Measurements from ENCODE around the gene DEDD. TPM values are rescaled to one million over a fixed set of nuclear protein-coding genes. Genes with fewer than 3 reads are reported as not detected.

Gene DEDD
- total and polyA plus RNA-seq, 2 donors (not counting 1 experiment from before 2014, with no cell fraction given) = 21.6 to 40.3 TPM

DNA sequence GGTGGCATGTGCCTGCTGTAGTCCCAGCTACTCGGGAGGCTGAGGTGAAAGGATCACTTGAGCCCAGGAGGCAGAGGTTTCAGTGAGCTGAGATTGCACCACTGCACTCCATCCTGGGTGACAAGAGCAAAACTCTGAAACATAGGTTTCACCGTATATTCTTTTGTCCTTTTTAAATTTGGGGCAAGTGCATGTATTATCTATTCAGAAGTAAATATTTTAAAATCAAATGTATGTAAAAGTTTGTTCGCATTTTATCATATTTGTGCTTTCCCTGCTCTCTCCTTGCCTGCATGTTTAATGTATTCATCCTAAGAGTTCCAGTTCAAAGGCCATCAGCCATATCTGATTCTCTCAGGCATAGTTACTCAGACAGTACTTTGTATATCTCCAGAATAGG, 13.4 kb upstream of the DEDD start:
- H3K9me3 ChIP-seq (ENCODE audit: control insufficient read depth, insufficient read depth, low read depth, low read length) = no peaks in the 10 kb centered on the region
- no peaks in the 10 kb centered on the region for H3K27me3 ChIP-seq (ENCODE audit: control insufficient read depth, insufficient read depth, low read length)
- no peak overlapping the region for H3K27ac ChIP-seq (ENCODE audit: insufficient read depth, low read length)
- TF ChIP-seq, protein P1, sequence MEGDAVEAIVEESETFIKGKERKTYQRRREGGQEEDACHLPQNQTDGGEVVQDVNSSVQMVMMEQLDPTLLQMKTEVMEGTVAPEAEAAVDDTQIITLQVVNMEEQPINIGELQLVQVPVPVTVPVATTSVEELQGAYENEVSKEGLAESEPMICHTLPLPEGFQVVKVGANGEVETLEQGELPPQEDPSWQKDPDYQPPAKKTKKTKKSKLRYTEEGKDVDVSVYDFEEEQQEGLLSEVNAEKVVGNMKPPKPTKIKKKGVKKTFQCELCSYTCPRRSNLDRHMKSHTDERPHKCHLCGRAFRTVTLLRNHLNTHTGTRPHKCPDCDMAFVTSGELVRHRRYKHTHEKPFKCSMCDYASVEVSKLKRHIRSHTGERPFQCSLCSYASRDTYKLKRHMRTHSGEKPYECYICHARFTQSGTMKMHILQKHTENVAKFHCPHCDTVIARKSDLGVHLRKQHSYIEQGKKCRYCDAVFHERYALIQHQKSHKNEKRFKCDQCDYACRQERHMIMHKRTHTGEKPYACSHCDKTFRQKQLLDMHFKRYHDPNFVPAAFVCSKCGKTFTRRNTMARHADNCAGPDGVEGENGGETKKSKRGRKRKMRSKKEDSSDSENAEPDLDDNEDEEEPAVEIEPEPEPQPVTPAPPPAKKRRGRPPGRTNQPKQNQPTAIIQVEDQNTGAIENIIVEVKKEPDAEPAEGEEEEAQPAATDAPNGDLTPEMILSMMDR (conservative IDR thresholded peaks at IDR 0.05 in 1 of 2, IDR thresholded peaks at IDR 0.05 in 1 of 2; ENCODE audit: low read depth in 1 of 2, low read length in 2 of 2) = no peak
- no peak for TF ChIP-seq EZH2 (IDR thresholded peaks at IDR 0.05; ENCODE audit: low read length, missing control alignments)
- H3K79me2 ChIP-seq (ENCODE audit: control insufficient read depth, insufficient read depth, low read length) = no peaks in the 10 kb centered on the region
- no peak overlapping the region for H2AFZ ChIP-seq (ENCODE audit: low read length)
- H3K36me3 ChIP-seq (ENCODE audit: control insufficient read depth, insufficient read depth, low read length) = no peaks in the 10 kb centered on the region
- no peaks in the 10 kb centered on the region for H3K4me1 ChIP-seq (ENCODE audit: control insufficient read depth, extremely low read depth, insufficient read depth, low read length)
- no peak for DNase-seq (ENCODE audit: low read depth in 2 of 2)
- H3K4me3 ChIP-seq (replicated peaks in 1 of 4; ENCODE audit: control extremely low read depth in 1 of 4, insufficient read depth in 1 of 4, low read depth in 3 of 4, low read length in 4 of 4) = no peak overlapping the region
- H3K9ac ChIP-seq (ENCODE audit: insufficient read depth, low read length) = no peak overlapping the region
- no peak overlapping the region for H3K4me2 ChIP-seq (ENCODE audit: extremely low read depth, insufficient read depth, low read length)
- H4K20me1 ChIP-seq (ENCODE audit: control insufficient read depth, extremely low read depth, insufficient read depth, low read length) = no peaks in the 10 kb centered on the region

DNA sequence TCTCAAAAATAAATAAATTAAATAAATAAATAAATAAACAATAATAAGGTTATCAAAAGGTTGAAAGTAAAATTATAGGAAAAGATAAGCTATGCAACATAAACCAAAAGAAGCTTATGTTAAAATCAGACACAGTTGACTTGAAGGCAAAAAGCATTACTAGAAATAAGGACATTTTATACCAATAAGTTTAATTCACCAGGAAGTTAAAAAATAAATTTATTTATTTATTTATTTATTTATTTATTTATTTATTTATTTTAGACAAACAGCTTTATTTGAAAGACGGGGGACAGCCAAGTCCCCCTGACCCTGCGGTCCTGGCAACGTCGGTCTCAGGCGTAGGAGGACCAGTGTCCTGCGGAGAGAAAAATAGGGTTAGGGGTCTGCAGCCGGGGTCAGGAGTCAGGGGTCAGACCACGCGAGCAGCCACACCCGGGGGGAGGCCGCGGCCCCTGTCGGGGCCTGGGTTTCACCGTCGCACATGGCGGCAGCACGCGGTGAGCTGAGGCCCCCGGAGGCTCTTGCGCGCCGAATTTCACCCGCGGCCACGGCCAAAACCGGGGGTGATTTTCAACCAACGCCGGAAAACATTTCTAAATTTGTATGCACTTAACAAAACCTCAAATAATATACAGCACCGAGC, 8.4 kb upstream of the DEDD start:
- TF ChIP-seq, protein P1 (conservative IDR thresholded peaks at IDR 0.05 in 1 of 2, IDR thresholded peaks at IDR 0.05 in 1 of 2; ENCODE audit: low read depth in 1 of 2, low read length in 2 of 2) = no peak
- no peak for TF ChIP-seq EZH2 (IDR thresholded peaks at IDR 0.05; ENCODE audit: low read length, missing control alignments)
- Histone ChIP-seq H4K20me1 (ENCODE audit: control insufficient read depth, extremely low read depth, insufficient read depth, low read length) (no peaks in the 10 kb centered on the region), H2AFZ (ENCODE audit: low read length) (no peak overlapping the region), H3K4me1 (ENCODE audit: control insufficient read depth, extremely low read depth, insufficient read depth, low read length) (no peaks in the 10 kb centered on the region), H3K9ac (ENCODE audit: insufficient read depth, low read length) (no peak overlapping the region), H3K27me3 (ENCODE audit: control insufficient read depth, insufficient read depth, low read length) (no peaks in the 10 kb centered on the region), H3K4me3 (replicated peaks in 1 of 4; ENCODE audit: control extremely low read depth in 1 of 4, insufficient read depth in 1 of 4, low read depth in 3 of 4, low read length in 4 of 4) (no peak overlapping the region), H3K4me2 (ENCODE audit: extremely low read depth, insufficient read depth, low read length) (no peak overlapping the region), H3K27ac (ENCODE audit: insufficient read depth, low read length) (no peak overlapping the region), H3K36me3 (ENCODE audit: control insufficient read depth, insufficient read depth, low read length) (no peaks in the 10 kb centered on the region), H3K9me3 (ENCODE audit: control insufficient read depth, insufficient read depth, low read depth, low read length) (no peaks in the 10 kb centered on the region), H3K79me2 (ENCODE audit: control insufficient read depth, insufficient read depth, low read length) (no peaks in the 10 kb centered on the region)
- no peak for DNase-seq (ENCODE audit: low read depth in 2 of 2)

DNA sequence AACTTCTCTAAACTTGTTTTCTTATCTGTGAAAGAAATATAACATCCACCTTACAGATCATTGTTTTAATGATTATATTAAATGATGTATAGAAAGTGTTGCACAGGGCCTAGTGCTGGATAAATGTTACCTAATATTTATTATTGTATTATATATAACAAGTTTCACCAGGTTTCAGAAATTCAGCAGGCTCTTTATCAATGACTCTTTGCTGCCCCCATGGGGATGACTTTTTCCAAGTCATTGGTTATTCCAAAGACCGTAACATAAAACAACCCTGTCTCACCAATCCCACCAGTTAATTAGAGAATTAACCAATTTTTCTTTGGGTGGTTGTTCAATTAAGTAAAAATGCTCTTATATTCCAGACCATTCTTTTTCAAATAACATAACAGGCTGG, 7.3 kb upstream of the DEDD start:
- H4K20me1 ChIP-seq (ENCODE audit: control insufficient read depth, extremely low read depth, insufficient read depth, low read length) = no peaks in the 10 kb centered on the region
- no peak overlapping the region for H3K4me2 ChIP-seq (ENCODE audit: extremely low read depth, insufficient read depth, low read length)
- H2AFZ ChIP-seq (ENCODE audit: low read length) = no peak overlapping the region
- H3K79me2 ChIP-seq (ENCODE audit: control insufficient read depth, insufficient read depth, low read length) = peaks cover 4% of the 10 kb centered on the region
- peak in 1 of 2 donors; percentile 73 for DNase-seq (ENCODE audit: low read depth in 2 of 2)
- H3K9me3 ChIP-seq (ENCODE audit: control insufficient read depth, insufficient read depth, low read depth, low read length) = no peaks in the 10 kb centered on the region
- H3K27ac ChIP-seq (ENCODE audit: insufficient read depth, low read length) = no peak overlapping the region
- TF ChIP-seq, protein P1 (conservative IDR thresholded peaks at IDR 0.05 in 1 of 2, IDR thresholded peaks at IDR 0.05 in 1 of 2; ENCODE audit: low read depth in 1 of 2, low read length in 2 of 2) = peak; percentile 44 to 60
- no peak for TF ChIP-seq EZH2 (IDR thresholded peaks at IDR 0.05; ENCODE audit: low read length, missing control alignments)
- no peaks in the 10 kb centered on the region for H3K27me3 ChIP-seq (ENCODE audit: control insufficient read depth, insufficient read depth, low read length)
- no peaks in the 10 kb centered on the region for H3K36me3 ChIP-seq (ENCODE audit: control insufficient read depth, insufficient read depth, low read length)
- no peak overlapping the region for H3K4me3 ChIP-seq (replicated peaks in 1 of 4; ENCODE audit: control extremely low read depth in 1 of 4, insufficient read depth in 1 of 4, low read depth in 3 of 4, low read length in 4 of 4)
- H3K9ac ChIP-seq (ENCODE audit: insufficient read depth, low read length) = no peak overlapping the region
- no peaks in the 10 kb centered on the region for H3K4me1 ChIP-seq (ENCODE audit: control insufficient read depth, extremely low read depth, insufficient read depth, low read length)
